ENCODE measurements around the gene MYO15A. TPM values are rescaled to one million over a fixed set of nuclear protein-coding genes. Genes with fewer than 3 reads are reported as not detected.

The MYO15A gene
- total and polyA plus RNA-seq, 2 of the 4 experiments (the other 2 are of a cell fraction): 0.18 to 1.1 TPM

- dilution Hi-C loops (cut with HindIII; ENCODE audit: low sequenced_read_pairs, unreplicated experiment): no loop called here
- WGBS, 2 experiments (ENCODE audit: extremely low coverage in 2 of 2, insufficient read length in 1 of 2): no CpG with 5 or more reads among the region's 1 CpG
- no peak overlapping the region for H3K9ac ChIP-seq (ENCODE audit: low read depth, low read length)
Measured at GRCh38 chr17:18179196-18179595, 70.6 kb downstream of the MYO15A start.

More at GRCh38 chr17:18179196-18179595, 70.6 kb downstream of the MYO15A start:
- no peak for ATAC-seq (ENCODE audit: low read depth)
- Histone ChIP-seq H3K4me1 (ENCODE audit: control insufficient read depth, insufficient read depth, low read length) (peaks cover 12% of the 10 kb centered on the region), H2BK15ac (ENCODE audit: low read depth, low read length) (no peak overlapping the region), H3K9me1 (ENCODE audit: insufficient read depth, low read length) (peaks cover 13% of the 10 kb centered on the region), H3K18ac (ENCODE audit: low read depth, low read length) (peak overlapping the region; percentile 25; the same call in 1 of the 2 replicates), H4K91ac (ENCODE audit: insufficient read depth, low read depth, low read length) (no peak overlapping the region), H3K23ac (ENCODE audit: low read depth, low read length) (no peak overlapping the region), H3K27me3 (ENCODE audit: control insufficient read depth, insufficient read depth, low read length) (no peaks in the 10 kb centered on the region), H3K14ac (replicated peaks; ENCODE audit: low read depth, low read length) (0 out of 2 replicates have a peak overlapping the region, but pooled peaks have one; percentile 21), H3K56ac (ENCODE audit: extremely low read depth, insufficient read depth, low read length) (no peak overlapping the region), H3K4me2 (ENCODE audit: low read depth, low read length) (no peak overlapping the region), H2BK120ac (ENCODE audit: low read depth, low read length) (no peak overlapping the region), H2AFZ (replicated peaks; ENCODE audit: low read length, poor library complexity) (no peak overlapping the region), H2AK9ac (replicated peaks; ENCODE audit: low read depth, low read length, poor library complexity) (no peak overlapping the region), H4K5ac (ENCODE audit: low read depth, low read length) (no peak overlapping the region), H4K20me1 (ENCODE audit: insufficient read depth, low read length) (peaks cover 2% of the 10 kb centered on the region), H4K8ac (ENCODE audit: low read depth in 2 of 2, low read length in 2 of 2) (peak overlapping the region in 1 of 2 experiments; percentile 35; a peak in 1 of 4 replicates), H2AK5ac (ENCODE audit: low read depth, low read length) (no peak overlapping the region; the same call in 1 of the 2 replicates), H2BK5ac (ENCODE audit: low read depth, low read length, poor library complexity, severe bottlenecking) (no peak overlapping the region), H3K36me3 (ENCODE audit: control insufficient read depth, insufficient read depth, low read length) (no peaks in the 10 kb centered on the region), H3K4ac (ENCODE audit: low read depth, low read length) (no peak overlapping the region), H2BK20ac (ENCODE audit: low read depth, low read length) (no peak overlapping the region), H3K4me3 (ENCODE audit: insufficient read depth, low read depth, low read length) (no peak overlapping the region), H3K9me3 (ENCODE audit: control insufficient read depth, insufficient read depth, low read length) (no peaks in the 10 kb centered on the region), H3K79me1 (ENCODE audit: low read depth in 1 of 2, low read length in 2 of 2) (peaks cover 6 to 7% of the 10 kb centered on the region in 2 experiments; a peak in 3 of 4 replicates), H3K27ac (ENCODE audit: insufficient read depth, low read length) (no peak overlapping the region)
- ChIA-PET CTCF (no interaction called here), POLR2A (ENCODE audit: unreplicated experiment) (no interaction called here)
- no TSS peak for BruUV-seq (replicated peaks)
- DNase-seq: no peak
- in situ Hi-C loops (cut with MboI; ENCODE audit: low sequenced_read_pairs) (no loop called here), intact Hi-C loops (cut with micrococcal nuclease) (no loop called here)
- TF ChIP-seq CEBPB (IDR thresholded peaks at IDR 0.05; ENCODE audit: low read depth, low read length) (no peak), ELK1 (IDR thresholded peaks at IDR 0.05; ENCODE audit: borderline replicate concordance, low read depth, low read length) (no peak), FOS (IDR thresholded peaks at IDR 0.05; ENCODE audit: low read depth, low read length) (no peak), NFE2L2 (IDR thresholded peaks at IDR 0.05; ENCODE audit: low read depth, low read length) (no peak), RFX5 (IDR thresholded peaks at IDR 0.05; ENCODE audit: low read depth, low read length) (no peak), SMC3 (IDR thresholded peaks at IDR 0.05; ENCODE audit: low read depth, low read length) (no peak), MAFK (IDR thresholded peaks at IDR 0.05; ENCODE audit: low read depth, low read length) (no peak), BHLHE40 (IDR thresholded peaks at IDR 0.05; ENCODE audit: low read depth, low read length) (no peak), RCOR1 (IDR thresholded peaks at IDR 0.05; ENCODE audit: insufficient replicate concordance, low read length) (no peak), CHD1 (IDR thresholded peaks at IDR 0.05; ENCODE audit: low read depth, low read length) (no peak)
- TF ChIP-seq, protein P1, sequence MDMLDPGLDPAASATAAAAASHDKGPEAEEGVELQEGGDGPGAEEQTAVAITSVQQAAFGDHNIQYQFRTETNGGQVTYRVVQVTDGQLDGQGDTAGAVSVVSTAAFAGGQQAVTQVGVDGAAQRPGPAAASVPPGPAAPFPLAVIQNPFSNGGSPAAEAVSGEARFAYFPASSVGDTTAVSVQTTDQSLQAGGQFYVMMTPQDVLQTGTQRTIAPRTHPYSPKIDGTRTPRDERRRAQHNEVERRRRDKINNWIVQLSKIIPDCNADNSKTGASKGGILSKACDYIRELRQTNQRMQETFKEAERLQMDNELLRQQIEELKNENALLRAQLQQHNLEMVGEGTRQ (IDR thresholded peaks at IDR 0.05; ENCODE audit: low read depth, low read length): no peak
- TF ChIP-seq, protein P2, sequence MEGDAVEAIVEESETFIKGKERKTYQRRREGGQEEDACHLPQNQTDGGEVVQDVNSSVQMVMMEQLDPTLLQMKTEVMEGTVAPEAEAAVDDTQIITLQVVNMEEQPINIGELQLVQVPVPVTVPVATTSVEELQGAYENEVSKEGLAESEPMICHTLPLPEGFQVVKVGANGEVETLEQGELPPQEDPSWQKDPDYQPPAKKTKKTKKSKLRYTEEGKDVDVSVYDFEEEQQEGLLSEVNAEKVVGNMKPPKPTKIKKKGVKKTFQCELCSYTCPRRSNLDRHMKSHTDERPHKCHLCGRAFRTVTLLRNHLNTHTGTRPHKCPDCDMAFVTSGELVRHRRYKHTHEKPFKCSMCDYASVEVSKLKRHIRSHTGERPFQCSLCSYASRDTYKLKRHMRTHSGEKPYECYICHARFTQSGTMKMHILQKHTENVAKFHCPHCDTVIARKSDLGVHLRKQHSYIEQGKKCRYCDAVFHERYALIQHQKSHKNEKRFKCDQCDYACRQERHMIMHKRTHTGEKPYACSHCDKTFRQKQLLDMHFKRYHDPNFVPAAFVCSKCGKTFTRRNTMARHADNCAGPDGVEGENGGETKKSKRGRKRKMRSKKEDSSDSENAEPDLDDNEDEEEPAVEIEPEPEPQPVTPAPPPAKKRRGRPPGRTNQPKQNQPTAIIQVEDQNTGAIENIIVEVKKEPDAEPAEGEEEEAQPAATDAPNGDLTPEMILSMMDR (conservative IDR thresholded peaks at IDR 0.05; ENCODE audit: low read depth, low read length): no peak
